Osteoblast (primary cell): Measurements from ENCODE around the gene ANKRD6. TPM values are rescaled to one million over a fixed set of nuclear protein-coding genes. Genes with fewer than 3 reads are reported as not detected.

Experiments
- DNase-seq: peaks from one replicate; pipeline ENCODE4 v3.0.0; 2011; ENCODE audit warnings: low spot score, mixed read lengths; ENCODE audit not compliant: insufficient read length; ENCODE audit errors: missing footprints
- H2AFZ ChIP-seq: 2 replicates; pipeline ENCODE4 v1.6.0; 2011; ENCODE audit warnings: mild to moderate bottlenecking, low read length
- H3K27ac ChIP-seq: 2 replicates; pipeline ENCODE4 v1.5.1; 2011; ENCODE audit warnings: mild to moderate bottlenecking, low read depth, low read length, moderate library complexity
- H3K27me3 ChIP-seq: 2 replicates; pipeline ENCODE4 v1.6.0; 2012; ENCODE audit warnings: mild to moderate bottlenecking, control low read depth, inconsistent platforms, low read length, moderate library complexity; ENCODE audit not compliant: insufficient read depth
- H3K36me3 ChIP-seq: 2 replicates; pipeline ENCODE4 v1.5.1; 2011; ENCODE audit warnings: mild to moderate bottlenecking, low read length, control low read depth, moderate library complexity; ENCODE audit not compliant: insufficient read depth
- H3K4me1 ChIP-seq: 2 replicates; pipeline ENCODE4 v1.5.1; 2011; ENCODE audit warnings: mild to moderate bottlenecking, low read length, control low read depth, moderate library complexity; ENCODE audit not compliant: insufficient read depth
- H3K4me2 ChIP-seq: 2 replicates; pipeline ENCODE4 v1.6.0; 2011; ENCODE audit warnings: mild to moderate bottlenecking, low read length; ENCODE audit not compliant: insufficient read depth
- H3K4me3 ChIP-seq: fragments of 200-600 bp; sonication (generic); 3 replicates; pipeline ENCODE4 v1.5.1; 2012; ENCODE audit warnings: mild to moderate bottlenecking, low read length, inconsistent platforms; ENCODE audit not compliant: insufficient read depth
- H3K79me2 ChIP-seq: 2 replicates; pipeline ENCODE4 v1.6.0; 2012; ENCODE audit warnings: mild to moderate bottlenecking, low read length, control low read depth, inconsistent platforms; ENCODE audit not compliant: insufficient read depth
- H3K9me3 ChIP-seq: 2 replicates; pipeline ENCODE4 v1.5.1; 2011; ENCODE audit warnings: low read depth, low read length, control low read depth
- H4K20me1 ChIP-seq: 2 replicates; pipeline ENCODE4 v1.6.0; 2012; ENCODE audit warnings: mild to moderate bottlenecking, low read length, control low read depth; ENCODE audit not compliant: insufficient read depth
- total RNA-seq: library from RNA; depleted of rRNA; stranded (reverse); fragments of >200 nt; gene quantifications from 2 replicates; pipeline ENCODE4 v1.2.3, GENCODE V29; 2012
- TF ChIP-seq, protein P1 (sequence below): IDR thresholded peaks from 2 replicates; pipeline ENCODE4 v1.5.1; 2011; ENCODE audit warnings: mild to moderate bottlenecking, low read depth, low read length, moderate library complexity; ENCODE audit errors: extremely low read depth

Gene ANKRD6
- total RNA-seq, 1 donor, result 11.2 TPM

DNA sequence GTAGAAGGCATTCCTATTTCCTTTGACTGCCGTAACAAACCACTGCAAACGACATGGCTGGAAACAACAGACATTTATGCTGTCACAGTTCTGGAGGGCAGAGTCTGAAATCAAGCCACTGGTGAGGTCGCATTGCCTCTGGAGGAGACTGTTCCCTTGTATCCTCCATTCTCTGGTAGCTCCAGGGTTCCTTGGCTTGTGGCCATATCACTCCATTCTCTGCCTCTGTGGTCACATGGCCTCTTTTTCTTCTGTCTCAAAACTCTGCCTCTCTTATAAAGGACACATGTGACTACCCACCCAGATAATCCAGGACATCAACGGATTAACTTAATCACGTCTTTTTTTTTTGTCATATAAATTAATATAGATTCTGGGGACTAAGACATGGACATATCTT, 121.2 kb downstream of the ANKRD6 start:
- H3K4me1 ChIP-seq, result no peaks in the 10 kb centered on the region
- H3K4me2 ChIP-seq, result no peak overlapping the region
- no peaks in the 10 kb centered on the region for H3K79me2 ChIP-seq
- H3K36me3 ChIP-seq, result no peaks in the 10 kb centered on the region
- no peak overlapping the region for H3K4me3 ChIP-seq
- H2AFZ ChIP-seq, result no peak overlapping the region
- no peak for DNase-seq
- no peaks in the 10 kb centered on the region for H3K9me3 ChIP-seq
- H4K20me1 ChIP-seq, result no peaks in the 10 kb centered on the region
- H3K27me3 ChIP-seq, result no peaks in the 10 kb centered on the region
- TF ChIP-seq, protein P1, sequence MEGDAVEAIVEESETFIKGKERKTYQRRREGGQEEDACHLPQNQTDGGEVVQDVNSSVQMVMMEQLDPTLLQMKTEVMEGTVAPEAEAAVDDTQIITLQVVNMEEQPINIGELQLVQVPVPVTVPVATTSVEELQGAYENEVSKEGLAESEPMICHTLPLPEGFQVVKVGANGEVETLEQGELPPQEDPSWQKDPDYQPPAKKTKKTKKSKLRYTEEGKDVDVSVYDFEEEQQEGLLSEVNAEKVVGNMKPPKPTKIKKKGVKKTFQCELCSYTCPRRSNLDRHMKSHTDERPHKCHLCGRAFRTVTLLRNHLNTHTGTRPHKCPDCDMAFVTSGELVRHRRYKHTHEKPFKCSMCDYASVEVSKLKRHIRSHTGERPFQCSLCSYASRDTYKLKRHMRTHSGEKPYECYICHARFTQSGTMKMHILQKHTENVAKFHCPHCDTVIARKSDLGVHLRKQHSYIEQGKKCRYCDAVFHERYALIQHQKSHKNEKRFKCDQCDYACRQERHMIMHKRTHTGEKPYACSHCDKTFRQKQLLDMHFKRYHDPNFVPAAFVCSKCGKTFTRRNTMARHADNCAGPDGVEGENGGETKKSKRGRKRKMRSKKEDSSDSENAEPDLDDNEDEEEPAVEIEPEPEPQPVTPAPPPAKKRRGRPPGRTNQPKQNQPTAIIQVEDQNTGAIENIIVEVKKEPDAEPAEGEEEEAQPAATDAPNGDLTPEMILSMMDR, result no peak
- no peak overlapping the region for H3K27ac ChIP-seq

DNA sequence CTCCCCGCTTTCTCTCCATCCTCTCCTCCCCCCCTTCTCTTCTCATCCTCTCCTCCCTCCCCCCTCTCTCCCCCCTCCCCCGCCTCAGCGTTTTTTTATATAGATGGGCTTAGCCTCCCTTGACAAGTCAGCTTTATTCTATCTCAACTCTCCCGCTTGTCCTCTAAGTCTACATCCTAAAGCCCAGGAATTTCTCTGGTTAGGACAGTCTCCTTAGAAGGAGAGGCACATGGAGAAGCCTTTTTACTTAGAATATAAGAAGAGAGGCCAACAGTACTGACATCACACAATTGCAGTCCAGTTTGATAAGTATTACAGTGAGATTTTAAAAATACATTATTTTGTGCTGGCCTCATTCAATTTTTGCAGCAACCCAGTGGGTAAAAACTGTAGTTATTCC, 122.1 kb downstream of the ANKRD6 start:
- Histone ChIP-seq H3K4me2 (no peak overlapping the region), H3K27ac (no peak overlapping the region), H3K9me3 (no peaks in the 10 kb centered on the region), H4K20me1 (no peaks in the 10 kb centered on the region), H2AFZ (no peak overlapping the region), H3K36me3 (no peaks in the 10 kb centered on the region), H3K4me1 (no peaks in the 10 kb centered on the region), H3K27me3 (no peaks in the 10 kb centered on the region), H3K4me3 (no peak overlapping the region), H3K79me2 (no peaks in the 10 kb centered on the region)
- TF ChIP-seq, protein P1, result no peak
- no peak for DNase-seq

DNA sequence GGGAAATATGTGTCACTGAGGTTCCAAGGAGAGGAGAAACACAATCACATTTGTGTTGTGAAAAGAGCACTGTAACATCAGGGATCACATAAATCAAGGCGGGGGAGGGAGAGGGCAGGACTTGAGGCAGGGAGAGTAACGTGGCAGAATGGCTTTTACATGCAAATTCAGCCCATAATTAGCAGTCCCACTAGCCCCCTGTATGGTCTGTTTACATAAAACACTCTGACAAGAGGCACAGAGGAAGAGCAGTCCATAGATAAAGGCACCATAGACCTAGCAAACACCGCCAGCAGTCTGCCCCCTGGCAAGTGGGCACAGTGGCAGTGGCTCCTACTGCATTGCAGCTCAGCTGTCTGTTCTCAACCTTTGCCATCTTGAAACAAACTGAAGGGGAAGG, 122.9 kb downstream of the ANKRD6 start:
- Histone ChIP-seq H3K4me2 (no peak overlapping the region), H4K20me1 (no peaks in the 10 kb centered on the region), H3K4me3 (no peak overlapping the region), H3K36me3 (no peaks in the 10 kb centered on the region), H3K27me3 (no peaks in the 10 kb centered on the region), H3K9me3 (no peaks in the 10 kb centered on the region), H2AFZ (no peak overlapping the region), H3K4me1 (no peaks in the 10 kb centered on the region), H3K79me2 (no peaks in the 10 kb centered on the region), H3K27ac (no peak overlapping the region)
- no peak for DNase-seq
- TF ChIP-seq, protein P1, result no peak

DNA sequence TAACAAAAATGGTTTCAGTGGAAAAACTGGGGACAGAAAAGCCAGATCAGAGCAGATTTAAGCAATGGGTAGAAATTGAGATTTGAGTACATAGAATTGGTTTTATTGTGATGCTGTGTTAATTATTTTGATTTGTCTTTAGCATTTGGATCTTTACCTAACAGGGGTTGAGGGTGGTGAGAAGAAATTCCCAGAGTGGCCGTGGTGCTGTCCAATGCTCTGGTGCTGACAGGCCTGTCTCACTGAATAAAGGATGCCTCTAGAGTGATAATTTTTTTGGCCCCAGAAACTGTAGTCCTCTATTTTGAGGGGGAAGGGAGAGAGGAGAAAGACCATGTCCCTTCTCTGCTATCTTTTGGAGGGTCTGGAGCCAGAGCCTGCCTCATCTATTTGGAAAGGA, 126.5 kb downstream of the ANKRD6 start:
- Histone ChIP-seq H3K36me3 (no peaks in the 10 kb centered on the region), H2AFZ (no peak overlapping the region), H3K27ac (no peak overlapping the region), H3K4me3 (no peak overlapping the region), H3K9me3 (no peaks in the 10 kb centered on the region), H3K79me2 (no peaks in the 10 kb centered on the region), H3K27me3 (peaks cover 13% of the 10 kb centered on the region), H4K20me1 (no peaks in the 10 kb centered on the region), H3K4me1 (no peaks in the 10 kb centered on the region), H3K4me2 (no peak overlapping the region)
- DNase-seq, result no peak
- TF ChIP-seq, protein P1, result no peak
